K562 (cell line): ENCODE measurements around the gene TMEM106B. TPM values are rescaled to one million over a fixed set of nuclear protein-coding genes. Genes with fewer than 3 reads are reported as not detected.

Source experiments
- ATAC-seq: fragments of 200-7000 bp; cut with Tn5 transposase; 3 replicates; pipeline ENCODE4 v1.9.1; 2020; ENCODE audit warnings: moderate library complexity
- BruUV-seq: library from RNA; stranded (reverse); fragments of 400-500 nt; replicated peaks from 2 replicates; lab custom pipeline; 2021; lab: Mats Ljungman, UMichigan
- CTCF ChIA-PET: fragments of 300-600 bp; formaldehyde crosslinking; extraction: SDS; loops from one replicate; lab custom pipeline; 2021; ENCODE audit warnings: low intra/inter-chr PET ratio; lab: Yijun Ruan, JAX
- POLR2A ChIA-PET: fragments of 300-600, 350-650 bp; sonication (Branson Sonifier 250); formaldehyde crosslinking; extraction: SDS; loops from one replicate; lab custom pipeline; 2021; ENCODE audit warnings: antibody characterized with exemption, inconsistent platforms; lab: Yijun Ruan, JAX
- DNase-seq, 4 experiments: peaks; one replicate each; pipeline versions ENCODE4 v3.0.0 to v3.0.0-alpha.2; 2011 to 2018; ENCODE audit warnings: low spot score in 3 of 4, mixed read lengths in 3 of 4; ENCODE audit errors: extremely low read depth in 1 of 4
- FAIRE-seq: peaks from 2 replicates; lab custom pipeline; 2011; peaks lifted over from hg19 to GRCh38; lab: Jason Lieb, UNC
- H2AFZ ChIP-seq: 2 replicates; pipeline ENCODE4 v1.6.0; 2011; ENCODE audit warnings: low read depth, low read length, control low read depth, inconsistent platforms
- H3K27ac ChIP-seq: fragments of 200-600 bp; 3 replicates; pipeline ENCODE4 v1.8.0; 2011; ENCODE audit warnings: low read depth, mild to moderate bottlenecking, control low read depth, inconsistent platforms, low read length, moderate library complexity, mixed read lengths; ENCODE audit errors: extremely low read depth
- H3K27me3 ChIP-seq, 2 experiments: fragments of 300-600 bp in 1 of 2; 2 replicates in 1 of 2; 3 replicates in 1 of 2; pipeline versions ENCODE4 v1.6.0 to v1.8.0; 2011; ENCODE audit warnings: inconsistent platforms in 2 of 2, low read length in 2 of 2, mild to moderate bottlenecking in 1 of 2, mixed read lengths in 1 of 2, moderate library complexity in 1 of 2; ENCODE audit not compliant: control insufficient read depth in 2 of 2, insufficient read depth in 2 of 2
- H3K36me3 ChIP-seq: fragments of 300-600 bp; 3 replicates; pipeline ENCODE4 v1.8.0; 2011; ENCODE audit warnings: mild to moderate bottlenecking, low read length, inconsistent platforms; ENCODE audit not compliant: control insufficient read depth, insufficient read depth
- H3K4me1 ChIP-seq, 2 experiments: fragments of 200-600 bp in 1 of 2; replicated peaks in 1 of 2; 2 replicates in 1 of 2; 3 replicates in 1 of 2; pipeline versions ENCODE4 v1.5.1 to v1.8.0; 2011; ENCODE audit warnings: inconsistent platforms in 2 of 2, low read length in 2 of 2, mild to moderate bottlenecking in 1 of 2, mixed read lengths in 1 of 2, moderate library complexity in 1 of 2; ENCODE audit not compliant: control insufficient read depth in 2 of 2, insufficient read depth in 2 of 2
- H3K4me2 ChIP-seq: 2 replicates; pipeline ENCODE4 v1.6.1; 2011; ENCODE audit warnings: low read length, control low read depth, inconsistent platforms, mixed read lengths; ENCODE audit not compliant: insufficient read depth
- H3K4me3 ChIP-seq: fragments of 200-600 bp; sonication (generic), shearing (Covaris generic); 2 replicates; pipeline ENCODE4 v1.5.1; 2016; ENCODE audit warnings: control low read depth, inconsistent platforms
- H3K79me2 ChIP-seq: fragments of 200-600 bp; 3 replicates; pipeline ENCODE4 v1.8.0; 2011; ENCODE audit warnings: low read length, inconsistent platforms; ENCODE audit not compliant: control insufficient read depth, insufficient read depth
- H3K9ac ChIP-seq, 2 experiments: 2 replicates each; pipeline versions ENCODE4 v1.6.0 to v1.6.1; 2011; ENCODE audit warnings: low read depth in 2 of 2, low read length in 2 of 2, control low read depth in 1 of 2, inconsistent platforms in 1 of 2, mild to moderate bottlenecking in 1 of 2, mixed read lengths in 1 of 2; ENCODE audit not compliant: insufficient read depth in 1 of 2
- H3K9me1 ChIP-seq: one replicate; pipeline ENCODE4 v1.6.0; 2011; ENCODE audit warnings: inconsistent platforms, mild to moderate bottlenecking, low read length, moderate library complexity; ENCODE audit not compliant: control insufficient read depth, insufficient read depth
- H3K9me3 ChIP-seq: replicated peaks from 2 replicates; pipeline ENCODE4 v1.5.1; 2011; ENCODE audit warnings: low read depth, low read length, inconsistent platforms; ENCODE audit not compliant: control insufficient read depth, insufficient read depth
- H4K20me1 ChIP-seq: replicated peaks from 2 replicates; pipeline ENCODE4 v1.6.1; 2011; ENCODE audit warnings: low read length, inconsistent platforms, mixed read lengths; ENCODE audit not compliant: control insufficient read depth, insufficient read depth
- CHCHD3 ChIP-seq: fragments of 250-450 bp; sonication (Bioruptor Pico); IDR thresholded peaks from 2 replicates; pipeline ENCODE4 v2.1.2; 2022; ENCODE audit warnings: mild to moderate bottlenecking
- CLOCK ChIP-seq: fragments of 250-450 bp; sonication (Bioruptor Pico); IDR thresholded peaks from 2 replicates; pipeline ENCODE4 v1.4.0; 2020; ENCODE audit warnings: mild to moderate bottlenecking, moderate library complexity, borderline replicate concordance
- DEAF1 ChIP-seq: fragments of 450-650 bp; formaldehyde crosslinking; IDR thresholded peaks from 2 replicates; pipeline ENCODE4 v1.4.0; 2020; ENCODE audit warnings: mild to moderate bottlenecking, moderate library complexity
- NCOA6 ChIP-seq: fragments of 450-650 bp; IDR thresholded peaks from 2 replicates; pipeline ENCODE4 v1.6.1; 2017; ENCODE audit warnings: mild to moderate bottlenecking
- NFIX ChIP-seq: fragments of 250-450 bp; sonication (Bioruptor Pico); IDR thresholded peaks from 2 replicates; pipeline ENCODE4 v1.4.0; 2020; ENCODE audit warnings: low read depth, mild to moderate bottlenecking, moderate library complexity
- NFRKB ChIP-seq: fragments of 450-650 bp; IDR thresholded peaks from 2 replicates; pipeline ENCODE4 v1.6.1; 2016; ENCODE audit warnings: low read depth
- NR0B1 ChIP-seq: fragments of 450-650 bp; IDR thresholded peaks from one replicate; pipeline ENCODE4 v1.6.1; 2018; ENCODE audit warnings: mild to moderate bottlenecking, moderate library complexity; ENCODE audit not compliant: partially characterized antibody
- RFX5 ChIP-seq: IDR thresholded peaks from 2 replicates; pipeline ENCODE4 v1.6.1; 2011; ENCODE audit warnings: low read depth, mild to moderate bottlenecking, improper control_type of control experiment, low read length
- SMARCE1 ChIP-seq: fragments of 450-650 bp; IDR thresholded peaks from 2 replicates; pipeline ENCODE4 v1.7.1; 2016; ENCODE audit warnings: mild to moderate bottlenecking
- WHSC1 ChIP-seq: IDR thresholded peaks from one replicate; pipeline ENCODE4 v1.6.1; 2012; ENCODE audit warnings: low read length, control low read depth, inconsistent platforms
- WGBS: fragments of 100-300 bp; shearing (Covaris generic); methylation state at CpG from one replicate; pipeline ENCODE4 v1.1.6; 2016; ENCODE audit warnings: low coverage, mixed read lengths; ENCODE audit not compliant: insufficient coverage; ENCODE audit errors: missing lambda C conversion rate; 5-methylcytosine and 5-hydroxymethylcytosine counted together
- in situ Hi-C: fragments of 300-500 bp; cut with MboI; formaldehyde crosslinking; loops from 4 replicates; pipeline ENCODE4 v1.15.0; 2018; ENCODE audit warnings: inconsistent platforms, mixed read lengths
- intact Hi-C: fragments of 100-400 bp; cut with micrococcal nuclease; formaldehyde crosslinking; loops from 2 replicates; pipeline ENCODE4 v1.14.2; 2022
- polyA plus RNA-seq, 8 experiments: library from polyadenylated mRNA; depleted of rRNA in 4 of 8; stranded (reverse) in 5 of 8; unstranded in 3 of 8; fragments of >200 nt; fragmentation: Nextera tagmentation in 2 of 8; fragmentation: Illumina TruSeq in 1 of 8; extraction: Ambion mirVana in 2 of 8; extraction: Trizol in 1 of 8; gene quantifications; 2 replicates each; pipeline versions ENCODE4 v1.2.1 to v1.2.3, GENCODE V29; 2011 to 2014; ENCODE audit warnings: inconsistent platforms in 1 of 8, missing spikeins in 1 of 8
- total RNA-seq, 7 experiments: library from RNA; depleted of rRNA in 6 of 7; stranded (reverse); fragments of >200 nt in 6 of 7; fragmentation: Illumina TruSeq in 2 of 7; extraction: Trizol in 2 of 7; gene quantifications; 2 replicates each; pipeline versions ENCODE4 v1.2.1 to v1.2.3, GENCODE V29; 2011 to 2021; ENCODE audit warnings: low replicate concordance in 1 of 7

The TMEM106B gene
- total and polyA plus RNA-seq, 9 of the 15 experiments (the other 6 are each of a cell fraction or from before 2014, with no cell fraction given), result 8.6 to 30.4 (median 18.7) TPM

- TF ChIP-seq SMARCE1 (no peak), CLOCK (CRISPR knock-in tag) (no peak), DEAF1 (CRISPR knock-in tag) (no peak), RFX5 (no peak), WHSC1 (no peak)
These were observed 33.6 kb downstream of the TMEM106B start (continued) for GRCh38 chr7:12244694-12245093.

GRCh38 chr7:12249706-12250105, 38.6 kb downstream of the TMEM106B start:
- H2AFZ ChIP-seq, result no peak overlapping the region
- in situ Hi-C loops, result no loop called here

More at GRCh38 chr7:12249706-12250105, 38.6 kb downstream of the TMEM106B start:
- H3K27ac ChIP-seq, result no peak overlapping the region
- BruUV-seq, result no TSS peak
- DNase-seq, result no peak
- FAIRE-seq, result no peak
- TF ChIP-seq CHCHD3 (CRISPR knock-in tag) (no peak), NFIX (CRISPR knock-in tag) (no peak), NFRKB (no peak), NR0B1 (no peak), NCOA6 (no peak)
- no peaks in the 10 kb centered on the region for H3K79me2 ChIP-seq
- no peaks in the 10 kb centered on the region for H3K27me3 ChIP-seq
- H3K9ac ChIP-seq, result no peak overlapping the region
- H3K4me2 ChIP-seq, result no peak overlapping the region
- no peaks in the 10 kb centered on the region for H4K20me1 ChIP-seq
- no peak for ATAC-seq
- H3K9me3 ChIP-seq, result no peaks in the 10 kb centered on the region
- WGBS, result 0% methylated on average over 3 of the region's 3 CpGs
- no peak overlapping the region for H3K4me3 ChIP-seq
- ChIA-PET CTCF (no interaction called here), POLR2A (no interaction called here)
- H3K9me1 ChIP-seq, result no peaks in the 10 kb centered on the region
- H3K36me3 ChIP-seq, result no peaks in the 10 kb centered on the region
- no peaks in the 10 kb centered on the region for H3K4me1 ChIP-seq
- intact Hi-C loops, result no loop called here
